Measurements from ENCODE around the gene PLCB1.

DNA sequence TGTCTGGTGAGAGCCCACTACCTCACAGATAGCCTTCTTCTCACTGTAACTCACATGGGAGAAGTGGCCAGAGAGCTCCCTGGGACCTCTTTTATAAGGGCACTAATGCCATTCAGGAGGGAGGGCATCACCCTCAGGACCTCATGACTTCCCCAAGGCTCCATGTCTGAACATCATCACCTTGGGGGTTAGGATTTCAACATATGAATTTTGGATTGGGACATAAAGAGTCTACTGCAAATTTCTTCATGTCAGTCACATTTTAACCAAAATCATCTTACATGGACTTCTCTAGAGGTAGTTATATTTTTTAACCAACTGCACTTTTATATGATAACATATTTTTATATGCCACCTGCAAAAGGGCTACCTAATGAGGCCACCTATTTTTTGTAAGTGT is 324.7 kb downstream of the PLCB1 start:
- TF ChIP-seq TARDBP (IDR thresholded peaks at IDR 0.05; ENCODE audit: borderline replicate concordance), result no peak
- TF ChIP-seq, protein P1, sequence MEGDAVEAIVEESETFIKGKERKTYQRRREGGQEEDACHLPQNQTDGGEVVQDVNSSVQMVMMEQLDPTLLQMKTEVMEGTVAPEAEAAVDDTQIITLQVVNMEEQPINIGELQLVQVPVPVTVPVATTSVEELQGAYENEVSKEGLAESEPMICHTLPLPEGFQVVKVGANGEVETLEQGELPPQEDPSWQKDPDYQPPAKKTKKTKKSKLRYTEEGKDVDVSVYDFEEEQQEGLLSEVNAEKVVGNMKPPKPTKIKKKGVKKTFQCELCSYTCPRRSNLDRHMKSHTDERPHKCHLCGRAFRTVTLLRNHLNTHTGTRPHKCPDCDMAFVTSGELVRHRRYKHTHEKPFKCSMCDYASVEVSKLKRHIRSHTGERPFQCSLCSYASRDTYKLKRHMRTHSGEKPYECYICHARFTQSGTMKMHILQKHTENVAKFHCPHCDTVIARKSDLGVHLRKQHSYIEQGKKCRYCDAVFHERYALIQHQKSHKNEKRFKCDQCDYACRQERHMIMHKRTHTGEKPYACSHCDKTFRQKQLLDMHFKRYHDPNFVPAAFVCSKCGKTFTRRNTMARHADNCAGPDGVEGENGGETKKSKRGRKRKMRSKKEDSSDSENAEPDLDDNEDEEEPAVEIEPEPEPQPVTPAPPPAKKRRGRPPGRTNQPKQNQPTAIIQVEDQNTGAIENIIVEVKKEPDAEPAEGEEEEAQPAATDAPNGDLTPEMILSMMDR (IDR thresholded peaks at IDR 0.05 in 2 of 3, conservative IDR thresholded peaks at IDR 0.05 in 1 of 3; ENCODE audit: control insufficient read depth in 2 of 3, extremely low read depth in 1 of 3, insufficient read depth in 1 of 3, low read depth in 3 of 3, low read length in 3 of 3), result no peak
- TF ChIP-seq, protein P2, sequence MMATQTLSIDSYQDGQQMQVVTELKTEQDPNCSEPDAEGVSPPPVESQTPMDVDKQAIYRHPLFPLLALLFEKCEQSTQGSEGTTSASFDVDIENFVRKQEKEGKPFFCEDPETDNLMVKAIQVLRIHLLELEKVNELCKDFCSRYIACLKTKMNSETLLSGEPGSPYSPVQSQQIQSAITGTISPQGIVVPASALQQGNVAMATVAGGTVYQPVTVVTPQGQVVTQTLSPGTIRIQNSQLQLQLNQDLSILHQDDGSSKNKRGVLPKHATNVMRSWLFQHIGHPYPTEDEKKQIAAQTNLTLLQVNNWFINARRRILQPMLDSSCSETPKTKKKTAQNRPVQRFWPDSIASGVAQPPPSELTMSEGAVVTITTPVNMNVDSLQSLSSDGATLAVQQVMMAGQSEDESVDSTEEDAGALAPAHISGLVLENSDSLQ (IDR thresholded peaks at IDR 0.05), result no peak
